ENCODE results near the gene FAM221A. TPM values are rescaled to one million over a fixed set of nuclear protein-coding genes. Genes with fewer than 3 reads are reported as not detected.

The FAM221A gene, protein sequence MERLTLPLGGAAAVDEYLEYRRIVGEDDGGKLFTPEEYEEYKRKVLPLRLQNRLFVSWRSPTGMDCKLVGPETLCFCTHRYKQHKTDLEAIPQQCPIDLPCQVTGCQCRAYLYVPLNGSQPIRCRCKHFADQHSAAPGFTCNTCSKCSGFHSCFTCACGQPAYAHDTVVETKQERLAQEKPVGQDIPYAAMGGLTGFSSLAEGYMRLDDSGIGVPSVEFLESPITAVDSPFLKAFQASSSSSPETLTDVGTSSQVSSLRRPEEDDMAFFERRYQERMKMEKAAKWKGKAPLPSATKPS
- 4.9 TPM for total RNA-seq
- polyA plus RNA-seq = 7.5 TPM
- long read RNA-seq, donor 1 = 0 reads
- long read RNA-seq, donor 2 = 0 reads
- long read RNA-seq, donor 3, partial matches to known transcripts = 0 of 7 reads
- long read RNA-seq, donor 3, other reads (novel, unspliced or antisense) = 0 of 7 reads
- long read RNA-seq, donor 4, partial matches to known transcripts = 0 of 2 reads
- long read RNA-seq, donor 4, other reads (novel, unspliced or antisense) = 0 of 2 reads
- long read RNA-seq, donor 5, partial matches to known transcripts = 0 of 4 reads
- long read RNA-seq, donor 5, other reads (novel, unspliced or antisense) = 0 of 4 reads
- long read RNA-seq, donor 6, partial matches to known transcripts = 0 of 3 reads
- long read RNA-seq, donor 6, other reads (novel, unspliced or antisense) = 0 of 3 reads
- long read RNA-seq, donor 7, transcript FAM221A-202 (6 exons, 888 nt) = major isoform, 5 of 13 reads
- long read RNA-seq, donor 7, partial matches to known transcripts = 5 of 13 reads
- long read RNA-seq, donor 7, other reads (novel, unspliced or antisense) = 0 of 13 reads
- long read RNA-seq, donor 8, partial matches to known transcripts = 0 of 1 reads
- long read RNA-seq, donor 8, other reads (novel, unspliced or antisense) = 0 of 1 reads
- long read RNA-seq, donor 9, partial matches to known transcripts = 0 of 5 reads
- long read RNA-seq, donor 9, other reads (novel, unspliced or antisense) = 0 of 5 reads
- long read RNA-seq, donor 10, partial matches to known transcripts = 0 of 1 reads
- long read RNA-seq, donor 10, other reads (novel, unspliced or antisense) = 0 of 1 reads

DNA sequence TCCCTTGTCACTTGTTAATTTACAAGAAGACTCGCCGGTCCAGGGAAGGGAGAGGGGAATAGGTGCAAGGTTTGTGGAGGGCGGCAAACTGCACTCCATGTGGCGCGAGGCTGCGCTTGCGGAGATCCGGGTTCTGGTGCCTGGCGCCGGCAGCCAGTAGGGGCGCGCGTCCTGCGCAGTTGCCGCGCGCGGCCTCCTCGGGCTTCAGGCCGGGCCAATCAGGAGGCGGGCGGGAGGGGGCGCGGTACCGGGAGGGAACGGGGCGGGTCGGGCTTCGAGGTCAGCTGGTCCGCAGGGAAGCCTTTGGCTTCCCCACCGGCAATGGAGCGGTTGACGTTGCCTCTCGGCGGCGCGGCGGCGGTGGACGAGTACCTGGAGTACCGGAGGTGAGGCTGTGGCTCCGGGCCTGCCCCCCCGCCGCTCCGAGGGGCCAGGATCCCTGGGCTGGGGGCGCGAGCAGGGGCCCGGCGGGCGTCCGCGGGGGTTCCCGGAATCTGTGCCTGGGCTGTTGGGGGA lies at the start of gene FAM221A:
Gene FAM221A (plus strand): TSS at position 302 of the 516 bp plus-strand sequence. CDS start 20 bp downstream, at position 322.
- H3K4me1 ChIP-seq (ENCODE audit: control insufficient read depth in 2 of 2, insufficient read depth in 2 of 2, low read length in 2 of 2) = peaks cover 2 to 7% of the 10 kb centered on the region in 2 donors
- no peaks in the 10 kb centered on the region for H3K9me3 ChIP-seq (ENCODE audit: control insufficient read depth in 2 of 2, insufficient read depth in 1 of 2, low read length in 1 of 2)
- H3K27me3 ChIP-seq (ENCODE audit: control insufficient read depth in 2 of 2, insufficient read depth in 1 of 2, low read length in 1 of 2) = no peaks in the 10 kb centered on the region
- peak within 1 kb of the TSS in 1 of 2 donors; percentile 56 for H3K27ac ChIP-seq (ENCODE audit: low read depth in 1 of 2, low read length in 1 of 2)
- no peaks in the 10 kb centered on the region for H3K36me3 ChIP-seq (ENCODE audit: control insufficient read depth in 2 of 2, insufficient read depth in 2 of 2, low read length in 1 of 2)
- peak; percentile 49 to 86 (median 68) for DNase-seq (ENCODE audit: low read depth in 6 of 9, low spot score in 9 of 9)
- peak within 1 kb of the TSS; percentile 66 to 73 for H3K4me3 ChIP-seq (ENCODE audit: low read length in 2 of 2)
- WGBS = under 1% methylated on average over 53 of the region's 53 CpGs

GRCh38 chr7:23633417-23633816 lies 46.6 kb upstream of the FAM221A start:
- Histone ChIP-seq H3K4me1 (ENCODE audit: control insufficient read depth in 2 of 2, insufficient read depth in 2 of 2, low read length in 2 of 2) (no peaks in the 10 kb centered on the region), H3K4me3 (ENCODE audit: low read length in 2 of 2) (no peak overlapping the region), H3K27me3 (ENCODE audit: control insufficient read depth in 2 of 2, insufficient read depth in 1 of 2, low read length in 1 of 2) (no peaks in the 10 kb centered on the region), H3K9me3 (ENCODE audit: control insufficient read depth in 2 of 2, insufficient read depth in 1 of 2, low read length in 1 of 2) (no peaks in the 10 kb centered on the region), H3K36me3 (ENCODE audit: control insufficient read depth in 2 of 2, insufficient read depth in 2 of 2, low read length in 1 of 2) (peaks cover 0 to 7% of the 10 kb centered on the region in 2 donors), H3K27ac (ENCODE audit: low read depth in 1 of 2, low read length in 1 of 2) (no peak overlapping the region)
- DNase-seq (ENCODE audit: low read depth in 6 of 9, low spot score in 9 of 9) = no peak
- WGBS = 98% methylated on average over 7 of the region's 7 CpGs

GRCh38 chr7:23645822-23646221 lies 34.2 kb upstream of the FAM221A start:
- Histone ChIP-seq H3K36me3 (ENCODE audit: control insufficient read depth in 2 of 2, insufficient read depth in 2 of 2, low read length in 1 of 2) (no peaks in the 10 kb centered on the region), H3K9me3 (ENCODE audit: control insufficient read depth in 2 of 2, insufficient read depth in 1 of 2, low read length in 1 of 2) (no peaks in the 10 kb centered on the region), H3K4me3 (ENCODE audit: low read length in 2 of 2) (no peak overlapping the region), H3K4me1 (ENCODE audit: control insufficient read depth in 2 of 2, insufficient read depth in 2 of 2, low read length in 2 of 2) (no peaks in the 10 kb centered on the region), H3K27ac (ENCODE audit: low read depth in 1 of 2, low read length in 1 of 2) (no peak overlapping the region), H3K27me3 (ENCODE audit: control insufficient read depth in 2 of 2, insufficient read depth in 1 of 2, low read length in 1 of 2) (no peaks in the 10 kb centered on the region)
- 99% methylated on average over 1 of the region's 1 CpG for WGBS
- DNase-seq (ENCODE audit: low read depth in 6 of 9, low spot score in 9 of 9) = no peak

GRCh38 chr7:23653942-23654341 lies 26.1 kb upstream of the FAM221A start:
- Histone ChIP-seq H3K9me3 (ENCODE audit: control insufficient read depth in 2 of 2, insufficient read depth in 1 of 2, low read length in 1 of 2) (peaks cover 7 to 15% of the 10 kb centered on the region in 2 donors), H3K4me3 (ENCODE audit: low read length in 2 of 2) (no peak overlapping the region), H3K27ac (ENCODE audit: low read depth in 1 of 2, low read length in 1 of 2) (no peak overlapping the region), H3K4me1 (ENCODE audit: control insufficient read depth in 2 of 2, insufficient read depth in 2 of 2, low read length in 2 of 2) (no peaks in the 10 kb centered on the region), H3K27me3 (ENCODE audit: control insufficient read depth in 2 of 2, insufficient read depth in 1 of 2, low read length in 1 of 2) (no peaks in the 10 kb centered on the region), H3K36me3 (ENCODE audit: control insufficient read depth in 2 of 2, insufficient read depth in 2 of 2, low read length in 1 of 2) (no peaks in the 10 kb centered on the region)
- DNase-seq (ENCODE audit: low read depth in 6 of 9, low spot score in 9 of 9) = no peak
- WGBS = 94% methylated on average over 5 of the region's 5 CpGs

- Histone ChIP-seq H3K4me1 (ENCODE audit: control insufficient read depth in 2 of 2, insufficient read depth in 2 of 2, low read length in 2 of 2) (no peaks in the 10 kb centered on the region), H3K36me3 (ENCODE audit: control insufficient read depth in 2 of 2, insufficient read depth in 2 of 2, low read length in 1 of 2) (no peaks in the 10 kb centered on the region), H3K4me3 (ENCODE audit: low read length in 2 of 2) (no peak overlapping the region), H3K9me3 (ENCODE audit: control insufficient read depth in 2 of 2, insufficient read depth in 1 of 2, low read length in 1 of 2) (peaks cover 7 to 17% of the 10 kb centered on the region in 2 donors), H3K27me3 (ENCODE audit: control insufficient read depth in 2 of 2, insufficient read depth in 1 of 2, low read length in 1 of 2) (no peaks in the 10 kb centered on the region), H3K27ac (ENCODE audit: low read depth in 1 of 2, low read length in 1 of 2) (no peak overlapping the region)
- 0% methylated on average over 1 of the region's 1 CpG for WGBS
- DNase-seq (ENCODE audit: low read depth in 6 of 9, low spot score in 9 of 9) = peak in 1 of 9 donors; percentile 12
Measured at GRCh38 chr7:23654508-23654907, 25.5 kb upstream of the FAM221A start.

GRCh38 chr7:23655433-23655832 lies 24.6 kb upstream of the FAM221A start:
- Histone ChIP-seq H3K4me1 (ENCODE audit: control insufficient read depth in 2 of 2, insufficient read depth in 2 of 2, low read length in 2 of 2) (no peaks in the 10 kb centered on the region), H3K27me3 (ENCODE audit: control insufficient read depth in 2 of 2, insufficient read depth in 1 of 2, low read length in 1 of 2) (no peaks in the 10 kb centered on the region), H3K4me3 (ENCODE audit: low read length in 2 of 2) (no peak overlapping the region), H3K9me3 (ENCODE audit: control insufficient read depth in 2 of 2, insufficient read depth in 1 of 2, low read length in 1 of 2) (peaks cover 7 to 17% of the 10 kb centered on the region in 2 donors), H3K36me3 (ENCODE audit: control insufficient read depth in 2 of 2, insufficient read depth in 2 of 2, low read length in 1 of 2) (no peaks in the 10 kb centered on the region), H3K27ac (ENCODE audit: low read depth in 1 of 2, low read length in 1 of 2) (no peak overlapping the region)
- WGBS = 98% methylated on average over 22 of the region's 22 CpGs
- DNase-seq (ENCODE audit: low read depth in 6 of 9, low spot score in 9 of 9) = no peak

DNA sequence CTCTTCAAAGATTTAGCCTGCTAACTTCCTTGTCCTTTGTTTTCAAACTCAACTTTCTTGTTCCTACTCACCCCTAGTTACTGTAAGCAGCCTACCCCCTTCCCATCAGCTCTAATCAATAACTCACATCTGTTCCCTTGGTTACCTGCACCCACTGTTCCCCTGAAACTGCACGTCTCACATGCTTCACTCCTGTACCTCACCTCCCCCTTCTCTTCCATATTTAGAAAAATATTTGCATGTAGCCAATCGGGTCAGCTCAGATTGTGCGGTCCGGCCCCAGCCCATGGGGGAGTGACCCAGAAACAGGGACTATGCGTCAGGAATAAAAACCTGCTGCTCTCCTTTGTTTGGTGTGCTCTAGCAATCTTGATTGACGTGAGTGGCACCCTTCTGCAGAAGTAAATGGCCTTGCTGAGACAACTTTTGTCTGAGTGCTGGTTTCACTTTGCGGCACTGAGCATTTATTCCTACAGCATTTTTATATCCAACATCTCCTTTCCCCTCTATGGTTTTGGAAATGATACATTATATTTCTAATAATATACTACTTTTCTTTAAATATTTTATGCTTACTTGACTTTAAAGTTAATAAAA lies 21.1 kb upstream of the FAM221A start:
- Histone ChIP-seq H3K27ac (ENCODE audit: low read depth in 1 of 2, low read length in 1 of 2) (no peak overlapping the region), H3K36me3 (ENCODE audit: control insufficient read depth in 2 of 2, insufficient read depth in 2 of 2, low read length in 1 of 2) (no peaks in the 10 kb centered on the region), H3K4me1 (ENCODE audit: control insufficient read depth in 2 of 2, insufficient read depth in 2 of 2, low read length in 2 of 2) (no peaks in the 10 kb centered on the region), H3K9me3 (ENCODE audit: control insufficient read depth in 2 of 2, insufficient read depth in 1 of 2, low read length in 1 of 2) (peaks cover 7 to 14% of the 10 kb centered on the region in 2 donors), H3K27me3 (ENCODE audit: control insufficient read depth in 2 of 2, insufficient read depth in 1 of 2, low read length in 1 of 2) (no peaks in the 10 kb centered on the region), H3K4me3 (ENCODE audit: low read length in 2 of 2) (no peak overlapping the region)
- WGBS = 90% methylated on average over 7 of the region's 7 CpGs
- DNase-seq (ENCODE audit: low read depth in 6 of 9, low spot score in 9 of 9) = no peak

GRCh38 chr7:23661385-23661784 lies 18.6 kb upstream of the FAM221A start:
- H3K27ac ChIP-seq (ENCODE audit: low read depth in 1 of 2, low read length in 1 of 2) = no peak overlapping the region
- WGBS = 95% methylated on average over 3 of the region's 3 CpGs

More at GRCh38 chr7:23661385-23661784, 18.6 kb upstream of the FAM221A start:
- no peaks in the 10 kb centered on the region for H3K4me1 ChIP-seq (ENCODE audit: control insufficient read depth in 2 of 2, insufficient read depth in 2 of 2, low read length in 2 of 2)
- no peaks in the 10 kb centered on the region for H3K27me3 ChIP-seq (ENCODE audit: control insufficient read depth in 2 of 2, insufficient read depth in 1 of 2, low read length in 1 of 2)
- DNase-seq (ENCODE audit: low read depth in 6 of 9, low spot score in 9 of 9) = no peak
- H3K36me3 ChIP-seq (ENCODE audit: control insufficient read depth in 2 of 2, insufficient read depth in 2 of 2, low read length in 1 of 2) = no peaks in the 10 kb centered on the region
- peaks cover 0 to 4% of the 10 kb centered on the region in 2 donors for H3K9me3 ChIP-seq (ENCODE audit: control insufficient read depth in 2 of 2, insufficient read depth in 1 of 2, low read length in 1 of 2)
- H3K4me3 ChIP-seq (ENCODE audit: low read length in 2 of 2) = no peak overlapping the region
